PFSK-1 (cell line): ENCODE measurements around the gene IQSEC3.

Experiments used
- POLR2AphosphoS5 ChIP-seq: IDR thresholded peaks from 2 replicates; pipeline ENCODE4 v1.6.1; 2012; ENCODE audit warnings: low read depth, mild to moderate bottlenecking, control low read depth, low read length, moderate library complexity
- SIN3A ChIP-seq: IDR thresholded peaks from 2 replicates; pipeline ENCODE4 v1.6.1; 2012; ENCODE audit warnings: mild to moderate bottlenecking, low read length, moderate library complexity, borderline replicate concordance; ENCODE audit not compliant: insufficient read depth
- TAF1 ChIP-seq: IDR thresholded peaks from 2 replicates; pipeline ENCODE4 v1.6.1; 2012; ENCODE audit warnings: low read length, control low read depth, borderline replicate concordance; ENCODE audit not compliant: insufficient read depth
- TF ChIP-seq, protein P1 (sequence below), 2 experiments: IDR thresholded peaks; 2 replicates each; pipeline versions ENCODE4 v1.6.1 to v1.8.0; 2011 to 2012; ENCODE audit warnings: low read depth in 2 of 2, low read length in 2 of 2, control low read depth in 1 of 2, inconsistent platforms in 1 of 2, mild to moderate bottlenecking in 1 of 2, moderate library complexity in 1 of 2; ENCODE audit not compliant: insufficient read depth in 1 of 2

DNA sequence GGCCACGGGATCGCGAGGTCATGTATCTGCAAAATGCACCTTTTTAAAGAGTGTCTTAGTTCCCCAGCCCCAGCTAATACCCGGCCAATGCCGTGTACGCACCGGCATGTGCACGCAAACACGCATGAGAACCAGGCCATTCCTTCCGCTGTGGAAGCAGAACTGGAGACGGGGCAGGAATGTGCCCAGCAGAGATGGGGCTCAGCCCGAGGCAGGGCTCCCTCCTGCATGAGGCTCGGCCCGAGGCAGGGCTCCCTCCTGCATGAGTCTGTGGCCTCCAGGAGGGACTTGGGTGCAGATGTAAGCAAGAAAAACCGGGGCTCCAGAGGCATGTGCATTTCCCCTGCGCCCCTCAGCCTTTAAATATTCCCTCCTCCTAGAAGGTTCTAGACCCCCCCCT lies 109.2 kb downstream of the IQSEC3 start:
- TF ChIP-seq POLR2AphosphoS5 (no peak), TAF1 (no peak), SIN3A (no peak)
- TF ChIP-seq, protein P1, sequence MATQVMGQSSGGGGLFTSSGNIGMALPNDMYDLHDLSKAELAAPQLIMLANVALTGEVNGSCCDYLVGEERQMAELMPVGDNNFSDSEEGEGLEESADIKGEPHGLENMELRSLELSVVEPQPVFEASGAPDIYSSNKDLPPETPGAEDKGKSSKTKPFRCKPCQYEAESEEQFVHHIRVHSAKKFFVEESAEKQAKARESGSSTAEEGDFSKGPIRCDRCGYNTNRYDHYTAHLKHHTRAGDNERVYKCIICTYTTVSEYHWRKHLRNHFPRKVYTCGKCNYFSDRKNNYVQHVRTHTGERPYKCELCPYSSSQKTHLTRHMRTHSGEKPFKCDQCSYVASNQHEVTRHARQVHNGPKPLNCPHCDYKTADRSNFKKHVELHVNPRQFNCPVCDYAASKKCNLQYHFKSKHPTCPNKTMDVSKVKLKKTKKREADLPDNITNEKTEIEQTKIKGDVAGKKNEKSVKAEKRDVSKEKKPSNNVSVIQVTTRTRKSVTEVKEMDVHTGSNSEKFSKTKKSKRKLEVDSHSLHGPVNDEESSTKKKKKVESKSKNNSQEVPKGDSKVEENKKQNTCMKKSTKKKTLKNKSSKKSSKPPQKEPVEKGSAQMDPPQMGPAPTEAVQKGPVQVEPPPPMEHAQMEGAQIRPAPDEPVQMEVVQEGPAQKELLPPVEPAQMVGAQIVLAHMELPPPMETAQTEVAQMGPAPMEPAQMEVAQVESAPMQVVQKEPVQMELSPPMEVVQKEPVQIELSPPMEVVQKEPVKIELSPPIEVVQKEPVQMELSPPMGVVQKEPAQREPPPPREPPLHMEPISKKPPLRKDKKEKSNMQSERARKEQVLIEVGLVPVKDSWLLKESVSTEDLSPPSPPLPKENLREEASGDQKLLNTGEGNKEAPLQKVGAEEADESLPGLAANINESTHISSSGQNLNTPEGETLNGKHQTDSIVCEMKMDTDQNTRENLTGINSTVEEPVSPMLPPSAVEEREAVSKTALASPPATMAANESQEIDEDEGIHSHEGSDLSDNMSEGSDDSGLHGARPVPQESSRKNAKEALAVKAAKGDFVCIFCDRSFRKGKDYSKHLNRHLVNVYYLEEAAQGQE (IDR thresholded peaks at IDR 0.05; ENCODE audit: insufficient read depth in 1 of 2, low read depth in 2 of 2, low read length in 2 of 2) = no peak
